HL-60/S4 (cell line): ENCODE measurements around the gene AHR.
"Not testable (repeated sequence)": the region's sequence is repeated elsewhere in the genome, so short reads cannot be mapped to it uniquely, and the experiment has no call there.

Experiments
- in situ Hi-C: fragments of 300-500 bp; cut with MboI; formaldehyde crosslinking; loops from 2 replicates; pipeline ENCODE4 v1.14.3; 2022; ENCODE audit warnings: low sequenced_read_pairs

Gene AHR

DNA sequence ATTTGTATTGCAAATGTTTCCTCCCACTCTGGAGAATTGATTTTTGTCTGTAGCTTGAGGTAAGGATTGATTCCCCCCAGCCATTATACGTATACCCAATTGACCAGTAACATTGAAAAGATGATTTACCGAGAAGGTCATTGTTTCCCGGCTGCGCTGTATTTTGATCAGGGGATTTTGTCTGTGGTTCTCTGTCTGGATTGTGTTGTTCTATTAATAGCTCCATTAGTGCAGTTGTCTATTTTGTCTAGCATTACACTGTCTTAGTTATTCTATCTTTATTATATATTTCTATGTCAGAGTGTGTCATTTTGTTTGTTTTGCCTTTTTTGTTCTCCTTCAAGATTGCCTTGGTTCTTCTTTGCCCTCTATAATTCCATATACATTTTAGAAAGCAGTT, 37.7 kb downstream of the AHR start:
- in situ Hi-C loops = no loop called here

DNA sequence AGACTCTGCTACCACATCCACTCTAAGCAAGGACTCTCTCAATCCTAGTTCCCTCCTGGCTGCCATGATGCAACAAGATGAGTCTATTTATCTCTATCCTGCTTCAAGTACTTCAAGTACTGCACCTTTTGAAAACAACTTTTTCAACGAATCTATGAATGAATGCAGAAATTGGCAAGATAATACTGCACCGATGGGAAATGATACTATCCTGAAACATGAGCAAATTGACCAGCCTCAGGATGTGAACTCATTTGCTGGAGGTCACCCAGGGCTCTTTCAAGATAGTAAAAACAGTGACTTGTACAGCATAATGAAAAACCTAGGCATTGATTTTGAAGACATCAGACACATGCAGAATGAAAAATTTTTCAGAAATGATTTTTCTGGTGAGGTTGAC, 40.7 kb downstream of the AHR start:
- in situ Hi-C loops = no loop called here

DNA sequence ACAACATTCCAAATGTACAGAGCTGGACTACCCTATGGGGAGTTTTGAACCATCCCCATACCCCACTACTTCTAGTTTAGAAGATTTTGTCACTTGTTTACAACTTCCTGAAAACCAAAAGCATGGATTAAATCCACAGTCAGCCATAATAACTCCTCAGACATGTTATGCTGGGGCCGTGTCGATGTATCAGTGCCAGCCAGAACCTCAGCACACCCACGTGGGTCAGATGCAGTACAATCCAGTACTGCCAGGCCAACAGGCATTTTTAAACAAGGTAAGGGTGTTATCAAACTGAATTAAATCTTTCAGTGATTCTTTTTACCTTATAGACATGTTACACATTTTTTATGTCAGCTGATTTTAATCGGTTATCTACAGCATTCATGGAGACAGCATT, 41.5 kb downstream of the AHR start:
- in situ Hi-C loops = no loop called here

DNA sequence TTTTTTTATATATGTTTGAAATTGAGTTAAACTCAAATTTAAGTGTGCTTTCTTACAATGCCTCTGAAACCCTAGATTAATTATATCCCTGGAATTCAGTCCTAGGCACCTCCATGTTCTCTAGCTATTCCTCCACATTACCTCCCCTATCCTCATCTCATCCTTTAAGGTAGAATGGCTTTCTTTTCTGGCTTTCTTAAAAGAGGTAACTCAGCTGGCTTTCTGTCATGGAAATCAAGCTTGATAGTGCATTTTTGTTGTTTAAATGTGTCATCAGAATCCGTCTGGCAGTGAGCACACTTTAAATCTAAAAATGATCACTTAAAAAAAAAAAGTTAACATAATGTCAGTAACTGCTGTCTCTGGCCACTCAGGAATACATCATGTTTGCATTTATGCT, 42.2 kb downstream of the AHR start:
- in situ Hi-C loops = no loop called here

DNA sequence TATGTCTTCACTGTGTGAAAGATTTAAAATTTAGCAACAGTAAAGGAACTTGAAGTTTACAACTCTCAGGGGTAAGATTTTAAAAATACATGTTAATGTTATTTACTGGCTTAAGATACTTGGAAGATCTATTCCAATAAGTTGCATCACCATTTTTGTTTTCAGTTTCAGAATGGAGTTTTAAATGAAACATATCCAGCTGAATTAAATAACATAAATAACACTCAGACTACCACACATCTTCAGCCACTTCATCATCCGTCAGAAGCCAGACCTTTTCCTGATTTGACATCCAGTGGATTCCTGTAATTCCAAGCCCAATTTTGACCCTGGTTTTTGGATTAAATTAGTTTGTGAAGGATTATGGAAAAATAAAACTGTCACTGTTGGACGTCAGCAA, 44.3 kb downstream of the AHR start:
- in situ Hi-C loops = no loop called here

DNA sequence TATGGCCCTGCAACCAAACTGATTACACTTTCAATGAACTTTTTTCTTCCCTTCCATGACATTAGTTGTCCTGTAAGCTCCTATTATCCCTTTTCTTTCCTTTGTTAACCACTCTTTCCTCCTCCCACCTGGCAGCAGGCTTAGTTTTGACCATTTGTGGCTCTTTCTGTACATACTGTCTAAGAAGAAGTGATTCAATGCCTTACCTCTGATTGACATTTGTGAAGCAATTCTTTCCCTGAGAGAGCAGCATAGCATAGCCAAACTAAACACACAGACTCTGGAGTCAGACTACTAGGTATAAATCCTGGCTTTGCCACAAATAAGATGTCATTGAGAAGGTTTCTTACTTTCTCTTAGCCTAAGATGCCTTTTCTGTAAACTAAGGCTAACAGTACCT, 48.9 kb downstream of the AHR start:
- in situ Hi-C loops = no loop called here

DNA sequence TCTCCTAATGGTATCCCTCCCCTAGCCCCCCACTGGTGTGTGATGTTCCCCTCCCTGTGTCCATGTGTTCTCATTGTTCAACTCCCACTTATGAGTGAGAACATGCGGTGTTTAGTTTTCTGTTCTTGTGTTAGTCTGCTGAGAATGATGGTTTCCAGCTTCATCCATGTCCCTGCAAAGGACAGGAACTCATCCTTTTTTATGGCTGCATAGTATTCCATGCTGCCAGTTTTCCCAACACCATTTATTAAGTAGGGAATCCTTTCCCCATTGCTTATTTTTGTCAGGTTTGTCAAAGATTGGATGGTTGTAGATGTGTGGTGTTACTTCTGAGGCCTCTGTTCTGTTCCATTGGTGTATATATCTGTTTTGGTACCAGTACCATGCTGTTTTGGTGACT, 50.5 kb downstream of the AHR start:
- in situ Hi-C loops = not testable (repeated sequence)

DNA sequence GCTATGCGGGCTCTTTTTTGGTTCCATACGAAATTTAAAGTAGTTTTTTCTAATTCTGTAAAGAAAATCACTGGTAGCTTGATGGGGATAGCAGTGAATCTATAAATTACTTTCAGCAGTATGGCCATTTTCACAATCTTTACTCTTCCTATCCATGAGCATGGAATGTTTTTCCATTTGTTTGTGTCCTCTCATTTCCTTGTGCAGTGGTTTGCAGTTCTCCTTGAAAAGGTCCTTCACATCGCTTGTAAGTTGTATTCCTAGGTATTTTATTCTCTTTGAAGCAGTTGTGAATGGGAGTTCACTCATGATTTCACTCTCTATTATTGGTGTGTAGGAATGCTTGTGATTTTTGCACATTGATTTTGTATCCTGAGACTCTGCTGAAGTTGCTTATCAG, 51.9 kb downstream of the AHR start:
- in situ Hi-C loops = not testable (repeated sequence)

DNA sequence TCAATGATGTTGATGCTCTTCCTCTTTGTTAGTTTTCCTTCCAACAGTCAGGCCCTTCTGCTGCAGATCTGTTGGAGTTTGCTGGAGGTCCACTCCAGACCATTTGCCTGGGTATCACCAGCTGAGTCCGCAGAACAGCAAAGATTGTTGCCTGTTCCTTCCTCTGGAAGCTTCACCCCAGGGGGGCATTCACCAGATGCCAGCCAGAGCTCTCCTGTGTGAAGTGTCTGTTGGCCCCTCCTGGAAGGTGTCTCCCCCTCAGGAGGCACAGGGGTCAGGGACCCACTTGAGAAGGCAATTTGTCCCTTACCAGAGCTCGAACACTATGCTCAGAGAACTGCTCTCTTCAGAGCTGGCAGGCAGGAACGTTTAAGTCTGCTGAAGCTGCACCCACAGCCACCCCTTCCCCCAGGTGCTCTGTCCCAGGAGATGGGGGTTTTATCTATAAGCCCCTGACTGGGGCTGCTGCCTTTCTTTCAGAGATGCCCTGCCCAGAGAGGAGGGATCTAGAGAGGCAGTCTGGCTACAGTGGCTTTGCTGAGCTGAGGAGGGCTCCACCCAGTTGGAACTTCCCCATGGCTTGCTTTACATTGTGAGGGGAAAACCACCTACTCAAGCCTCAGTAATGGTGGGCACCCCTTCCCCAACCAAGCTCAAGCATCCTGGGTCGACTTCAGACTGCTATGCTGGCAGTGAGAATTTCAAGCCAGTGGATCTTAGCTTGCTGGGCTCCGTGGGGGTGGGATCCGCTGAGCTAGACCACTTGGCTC, 55.4 kb downstream of the AHR start:
- in situ Hi-C loops = not testable (repeated sequence)

DNA sequence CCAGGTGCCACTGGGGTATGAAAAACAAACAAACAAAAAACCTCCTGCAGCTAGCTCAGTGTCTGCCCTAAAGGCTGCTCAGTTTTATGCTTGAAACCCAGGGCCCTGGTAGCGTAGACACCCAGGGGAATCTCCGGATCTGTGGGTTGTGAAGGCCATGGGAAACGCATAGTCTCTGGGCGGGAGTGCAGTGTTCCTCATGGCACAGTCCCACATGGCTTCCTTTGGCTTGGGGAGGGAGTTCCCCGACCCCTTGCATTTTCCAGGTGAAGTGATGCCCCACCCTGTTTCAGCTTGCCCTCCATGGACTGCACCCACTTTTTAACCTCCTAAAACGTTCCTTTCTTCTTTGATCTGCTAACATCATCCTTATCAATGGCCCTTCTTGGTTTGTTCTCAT, 56.0 kb downstream of the AHR start:
- in situ Hi-C loops = no loop called here

DNA sequence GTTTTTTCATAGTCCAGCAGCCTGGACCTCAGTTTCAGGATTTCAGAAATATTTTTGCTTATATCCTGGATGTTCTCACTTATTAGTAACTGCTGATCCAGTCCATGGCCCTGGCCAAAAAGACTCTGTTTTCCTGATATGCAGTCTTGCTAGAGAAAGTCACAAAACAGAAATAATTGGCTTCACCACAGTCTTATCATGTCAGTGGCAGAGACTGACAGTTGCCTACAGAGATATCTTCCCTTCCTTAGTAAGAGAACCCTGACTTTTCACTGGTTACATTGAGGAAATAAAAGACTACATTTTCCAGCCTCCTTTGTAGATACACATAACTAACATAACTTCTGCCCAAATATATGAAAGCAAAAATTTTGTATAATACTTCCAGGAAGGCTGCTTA, 56.6 kb downstream of the AHR start:
- in situ Hi-C loops = no loop called here

DNA sequence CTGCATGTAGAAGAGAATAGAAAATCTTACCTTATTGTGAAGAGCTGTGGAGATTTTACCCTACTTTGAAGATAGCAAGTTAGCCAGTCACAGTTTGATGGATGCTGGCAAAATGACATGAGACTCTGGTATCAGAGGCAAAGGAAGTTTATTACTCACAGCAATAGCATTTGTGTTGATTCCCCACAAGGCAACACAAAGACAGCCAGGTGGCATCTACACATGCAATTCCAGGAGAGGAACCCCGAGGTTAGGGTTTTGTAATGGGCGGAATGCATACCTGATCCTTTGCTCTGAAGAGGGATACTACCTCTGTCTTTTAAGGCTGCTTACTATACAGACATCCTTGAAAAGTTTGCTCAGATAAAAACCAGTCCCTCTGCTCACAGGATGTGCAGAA, 59.5 kb downstream of the AHR start:
- in situ Hi-C loops = no loop called here

DNA sequence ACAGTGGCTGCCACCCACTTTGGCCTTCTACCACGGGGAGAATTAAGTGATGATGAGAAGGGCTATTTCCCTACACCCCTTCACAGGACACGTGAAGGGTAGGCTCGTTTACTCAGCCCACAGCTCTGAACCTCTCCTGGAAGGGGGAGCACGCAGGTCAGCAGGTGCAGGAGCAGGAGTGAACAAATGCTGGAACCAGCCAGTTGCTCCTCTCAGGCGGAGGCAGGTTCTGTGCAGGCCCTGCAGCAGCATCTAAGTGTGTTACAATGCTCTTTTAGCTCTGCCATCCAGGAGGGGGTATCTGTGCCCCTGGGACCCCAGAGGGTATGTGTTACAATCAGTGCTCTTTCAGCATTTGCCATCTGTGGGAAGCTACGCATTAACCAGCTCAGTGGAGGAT, 61.2 kb downstream of the AHR start:
- in situ Hi-C loops = no loop called here

DNA sequence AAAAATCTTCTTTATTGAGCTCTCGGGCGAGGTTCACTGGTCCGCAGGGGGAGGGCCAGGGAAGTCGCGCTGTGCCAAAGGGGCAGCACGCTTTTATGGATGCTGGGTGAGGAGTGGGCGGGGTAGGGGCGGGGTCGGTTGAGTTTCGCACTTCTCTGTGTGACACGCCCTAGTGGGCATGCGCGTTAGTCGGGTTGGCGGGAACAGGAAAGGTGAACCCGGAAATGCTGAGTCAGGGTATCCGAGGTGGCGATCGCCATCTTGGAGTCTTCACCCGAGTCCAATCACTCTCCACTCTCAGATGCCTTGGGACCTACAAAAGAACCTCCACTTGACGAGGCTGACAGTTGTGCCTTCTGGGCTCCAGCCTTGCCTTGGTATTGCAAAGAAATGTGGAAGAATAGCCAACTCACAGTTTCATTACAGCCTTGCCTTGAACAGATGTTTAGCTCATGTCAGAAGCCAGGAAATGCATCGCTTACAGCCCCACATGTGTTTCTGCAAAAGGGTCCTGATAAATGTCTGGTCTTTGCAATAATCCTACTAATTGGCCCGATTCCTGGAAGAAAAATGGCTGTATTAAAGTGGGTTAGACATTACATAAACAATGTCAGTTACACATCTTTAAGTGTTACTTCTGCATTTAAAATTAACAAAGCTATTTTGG, 64.1 kb downstream of the AHR start:
- in situ Hi-C loops = no loop called here

DNA sequence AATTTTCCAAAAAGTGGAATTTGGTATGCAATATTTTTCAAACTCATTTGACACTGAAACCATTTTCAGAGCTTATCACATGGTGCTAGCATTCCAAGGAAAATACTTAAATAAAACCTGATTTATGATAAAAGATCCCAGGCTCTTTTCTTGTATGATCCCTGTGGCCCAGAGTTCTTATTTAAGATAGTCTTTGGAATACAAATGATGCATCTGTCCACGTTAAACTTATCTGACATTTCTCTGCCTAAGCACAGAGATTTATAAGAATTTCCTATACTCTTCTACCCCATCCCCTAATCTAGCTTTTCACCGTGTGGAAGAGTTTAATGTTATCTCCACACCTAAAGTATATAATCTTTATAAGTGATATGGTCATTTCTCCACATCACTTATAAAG, 66.2 kb downstream of the AHR start:
- in situ Hi-C loops = no loop called here

DNA sequence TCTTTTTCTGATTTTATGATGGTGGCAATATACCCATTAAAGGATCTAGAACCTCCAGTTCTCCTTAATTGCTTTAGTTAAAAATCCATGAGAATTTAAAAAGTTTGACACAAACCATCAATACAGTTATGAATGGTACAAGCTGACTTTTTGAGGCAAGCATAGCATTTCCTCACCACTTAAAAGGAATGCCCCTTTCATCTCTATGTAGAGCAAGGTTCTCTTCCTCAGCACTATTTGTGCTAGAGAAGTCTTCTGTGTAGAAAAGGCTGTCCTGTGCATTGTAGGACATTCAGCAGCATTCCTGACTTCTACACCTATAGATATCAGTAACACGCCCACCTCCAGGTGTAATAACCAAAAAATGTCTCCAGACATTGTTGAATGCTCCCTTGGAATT, 67.3 kb downstream of the AHR start:
- in situ Hi-C loops = no loop called here

DNA sequence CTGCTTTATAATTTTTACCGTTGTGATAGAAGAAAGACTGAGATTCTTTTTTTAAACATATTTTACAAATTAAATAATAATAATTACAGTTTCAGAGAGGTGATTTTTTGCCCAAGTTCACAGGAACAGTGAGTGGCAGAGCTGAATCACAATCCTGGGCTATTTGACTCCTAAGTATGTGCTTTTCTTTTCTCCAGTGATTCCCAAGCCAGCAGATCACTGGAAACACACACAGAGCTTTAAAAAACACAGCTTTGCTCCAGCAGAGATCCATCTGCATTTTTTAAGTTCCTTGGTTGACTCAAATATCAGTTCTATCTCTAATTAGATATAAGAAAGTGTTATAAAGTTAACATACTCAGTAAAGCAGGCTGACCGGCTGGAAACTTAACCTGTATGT, 69.0 kb downstream of the AHR start:
- in situ Hi-C loops = no loop called here

DNA sequence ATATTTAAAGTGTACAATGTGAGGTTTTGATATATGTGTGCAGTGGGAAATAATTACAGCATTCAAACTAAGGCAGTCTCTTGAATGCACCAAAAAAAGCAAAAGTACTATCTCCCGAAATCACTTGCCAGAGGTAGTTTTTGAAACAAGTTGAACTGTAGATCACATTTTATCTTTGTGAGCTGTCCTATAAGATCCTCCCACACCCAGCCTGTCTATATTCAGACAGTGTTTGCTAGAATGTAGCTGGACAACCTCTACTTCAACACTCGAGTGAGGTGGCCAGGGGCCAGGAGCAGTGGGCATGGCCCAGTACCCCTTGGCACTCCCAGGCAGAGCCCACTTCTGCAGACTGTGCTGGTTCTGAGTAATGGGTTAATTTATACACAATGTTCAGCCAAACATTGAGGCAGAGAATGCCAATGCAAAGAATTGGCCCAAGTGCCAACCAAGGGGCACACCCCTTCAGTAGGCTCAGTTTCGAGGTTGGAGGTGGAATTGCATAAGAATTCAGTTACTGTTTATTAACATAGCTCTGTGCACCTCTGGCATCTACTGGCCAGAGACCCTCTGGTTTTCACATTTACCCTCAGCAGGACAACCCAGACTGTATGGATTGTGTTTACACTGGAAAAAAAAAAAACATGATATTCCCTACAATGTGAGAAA, 70.5 kb downstream of the AHR start:
- in situ Hi-C loops = no loop called here

DNA sequence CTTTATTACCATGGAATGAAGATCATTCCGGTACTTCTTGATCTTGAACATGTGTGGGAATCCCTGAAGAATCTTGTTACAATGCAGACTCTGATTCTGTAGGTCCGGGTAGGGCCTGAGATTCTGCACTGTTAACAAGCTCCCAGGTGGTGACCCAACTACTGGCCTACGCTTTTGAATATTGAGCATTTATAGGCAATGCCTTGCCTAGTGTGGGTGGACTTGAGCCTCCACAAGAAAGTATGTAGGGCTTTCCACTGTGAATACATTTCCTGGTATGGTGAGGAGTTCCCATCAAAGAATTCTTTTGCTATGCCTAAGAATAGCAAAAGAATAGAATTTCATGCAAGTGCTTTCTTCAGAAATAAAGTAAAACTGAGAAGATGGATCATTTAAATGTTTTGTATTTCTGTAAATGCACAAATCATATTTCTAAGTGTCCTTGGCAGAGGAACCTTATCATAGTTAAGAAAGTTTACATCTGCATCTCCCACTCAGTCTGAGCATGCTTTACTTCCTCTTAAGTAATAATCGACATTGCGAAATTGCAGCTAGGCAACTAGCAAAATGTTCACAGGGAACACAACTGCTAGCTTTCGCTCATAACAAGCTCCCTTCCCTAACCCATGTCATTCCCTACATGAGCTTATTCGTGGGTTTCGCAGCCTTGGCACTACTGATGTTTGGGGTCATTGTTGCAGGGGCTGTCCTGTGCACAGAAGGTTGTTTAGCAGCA, 71.4 kb downstream of the AHR start:
- in situ Hi-C loops = no loop called here

DNA sequence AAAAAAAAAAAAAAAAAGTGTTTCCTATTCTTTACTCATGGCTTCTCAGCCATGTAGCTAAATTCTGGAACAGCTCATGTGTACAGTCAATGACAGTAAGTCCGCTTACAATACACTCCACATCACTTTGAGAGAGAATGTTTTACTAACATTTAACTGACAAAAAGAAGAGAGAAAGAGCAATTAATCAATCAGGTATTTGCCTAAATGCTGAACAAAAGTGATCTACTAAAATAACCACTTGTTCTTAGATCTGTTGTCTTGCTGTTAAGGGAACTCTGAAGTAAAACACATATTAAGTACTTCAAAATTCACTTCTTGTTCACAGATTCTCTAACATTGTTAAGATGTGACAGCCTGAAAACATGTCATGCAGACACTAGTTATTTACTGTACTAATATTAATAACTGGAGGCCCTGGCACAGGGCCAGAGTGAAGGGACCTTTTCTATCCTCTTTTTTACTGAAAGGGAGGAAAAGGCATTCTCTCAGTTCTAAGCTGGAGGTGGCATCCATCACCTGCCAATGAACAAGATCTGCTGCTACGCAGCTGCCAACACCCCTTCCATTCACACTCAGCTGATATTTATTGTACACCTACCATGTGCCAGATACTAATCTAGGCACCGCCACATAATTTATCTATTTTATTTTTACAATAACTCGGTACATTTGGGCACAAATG, 72.6 kb downstream of the AHR start:
- in situ Hi-C loops = no loop called here
